ENCODE results near the gene PTPN13.

Gene PTPN13

GRCh38 chr4:86563416-86563815 lies 30.7 kb upstream of the PTPN13 start:
- no peak for TF ChIP-seq CTCF (IDR thresholded peaks at IDR 0.05; ENCODE audit: low read depth, low read length, missing control alignments)
- no peak for DNase-seq (ENCODE audit: low read depth)
- in situ Hi-C loops (cut with HindIII; ENCODE audit: low sequenced_read_pairs): no loop called here
- H3K4me3 ChIP-seq (ENCODE audit: low read depth, low read length): no peak overlapping the region

- no peak overlapping the region for H3K4me3 ChIP-seq (ENCODE audit: low read depth, low read length)
- in situ Hi-C loops (cut with HindIII; ENCODE audit: low sequenced_read_pairs): no loop called here
Observed at GRCh38 chr4:86564795-86565194, 29.3 kb upstream of the PTPN13 start.

GRCh38 chr4:86565651-86566050 lies 28.5 kb upstream of the PTPN13 start:
- in situ Hi-C loops (cut with HindIII; ENCODE audit: low sequenced_read_pairs): no loop called here
- TF ChIP-seq CTCF (IDR thresholded peaks at IDR 0.05; ENCODE audit: low read depth, low read length, missing control alignments): no peak
- DNase-seq (ENCODE audit: low read depth): no peak
- H3K4me3 ChIP-seq (ENCODE audit: low read depth, low read length): no peak overlapping the region

More at GRCh38 chr4:86564795-86565194, 29.3 kb upstream of the PTPN13 start:
- TF ChIP-seq CTCF (IDR thresholded peaks at IDR 0.05; ENCODE audit: low read depth, low read length, missing control alignments): no peak
- DNase-seq (ENCODE audit: low read depth): no peak

GRCh38 chr4:86569103-86569870 lies 24.8 kb upstream of the PTPN13 start:
- DNase-seq (ENCODE audit: low read depth): no peak
- in situ Hi-C loops (cut with HindIII; ENCODE audit: low sequenced_read_pairs): no loop called here
- no peak overlapping the region for H3K4me3 ChIP-seq (ENCODE audit: low read depth, low read length)

GRCh38 chr4:86579941-86580340 lies 14.2 kb upstream of the PTPN13 start:
- no peak for DNase-seq (ENCODE audit: low read depth)
- in situ Hi-C loops (cut with HindIII; ENCODE audit: low sequenced_read_pairs): no loop called here
- TF ChIP-seq CTCF (IDR thresholded peaks at IDR 0.05; ENCODE audit: low read depth, low read length, missing control alignments): no peak
- H3K4me3 ChIP-seq (ENCODE audit: low read depth, low read length): no peak overlapping the region

More at GRCh38 chr4:86569103-86569870, 24.8 kb upstream of the PTPN13 start:
- TF ChIP-seq CTCF (IDR thresholded peaks at IDR 0.05; ENCODE audit: low read depth, low read length, missing control alignments): no peak

- DNase-seq (ENCODE audit: low read depth): no peak
- in situ Hi-C loops (cut with HindIII; ENCODE audit: low sequenced_read_pairs): no loop called here
- no peak for TF ChIP-seq CTCF (IDR thresholded peaks at IDR 0.05; ENCODE audit: low read depth, low read length, missing control alignments)
- no peak overlapping the region for H3K4me3 ChIP-seq (ENCODE audit: low read depth, low read length)
Observed at GRCh38 chr4:86582410-86582809, 11.7 kb upstream of the PTPN13 start.

Data from astrocyte of the cerebellum (primary cell).